A673 (cell line): ENCODE results near the gene SNRPD2. TPM values are rescaled to one million over a fixed set of nuclear protein-coding genes. Genes with fewer than 3 reads are reported as not detected.
"Not testable (repeated sequence)": the region's sequence is repeated elsewhere in the genome, so short reads cannot be mapped to it uniquely, and the experiment has no call there.

Experiments
- BruUV-seq: library from RNA; stranded (reverse); fragments of 400-500 nt; replicated peaks from 2 replicates; lab custom pipeline; 2021; lab: Mats Ljungman, UMichigan
- CTCF ChIA-PET: fragments of 300-600 bp; sonication (Branson Sonifier 250); formaldehyde crosslinking; loops from one replicate; lab custom pipeline; 2022; ENCODE audit warnings: antibody characterized with exemption; lab: Charles Lee
- POLR2A ChIA-PET: fragments of 300-600 bp; sonication (Branson Sonifier 250); formaldehyde crosslinking; loops from one replicate; lab custom pipeline; 2022; ENCODE audit warnings: antibody characterized with exemption; ENCODE audit not compliant: low non-redundant PET; lab: Charles Lee
- DNase-seq: peaks from one replicate; pipeline ENCODE4 v3.0.0-alpha.2; 2015; ENCODE audit warnings: low spot score
- H3K27ac ChIP-seq: fragments of 200-600 bp; sonication (generic); 2 replicates; pipeline ENCODE4 v1.5.1; 2016; ENCODE audit warnings: mixed run types, low read depth, mild to moderate bottlenecking, mixed read lengths, antibody characterized with exemption, low read length; ENCODE audit not compliant: poor library complexity, severe bottlenecking
- H3K27me3 ChIP-seq: fragments of 200-600 bp; sonication (generic); replicated peaks from 2 replicates; pipeline ENCODE4 v1.6.1; 2017; ENCODE audit warnings: mixed run types, low read depth, mild to moderate bottlenecking, mixed read lengths, antibody characterized with exemption, low read length; ENCODE audit not compliant: insufficient read depth, poor library complexity
- H3K36me3 ChIP-seq: fragments of 200-600 bp; sonication (generic); 2 replicates; pipeline ENCODE4 v1.6.1; 2016; ENCODE audit warnings: mixed run types, mild to moderate bottlenecking, mixed read lengths, antibody characterized with exemption, low read length; ENCODE audit not compliant: insufficient read depth, poor library complexity, severe bottlenecking
- H3K4me1 ChIP-seq: fragments of 200-600 bp; sonication (generic); 2 replicates; pipeline ENCODE4 v1.6.1; 2017; ENCODE audit warnings: mixed run types, mild to moderate bottlenecking, mixed read lengths, antibody characterized with exemption, low read length; ENCODE audit not compliant: insufficient read depth, poor library complexity, severe bottlenecking
- H3K4me3 ChIP-seq: fragments of 200-600 bp; sonication (generic); 2 replicates; pipeline ENCODE4 v1.5.1; 2016; ENCODE audit warnings: low read depth, mixed run types, mild to moderate bottlenecking, mixed read lengths, low read length; ENCODE audit not compliant: poor library complexity, severe bottlenecking
- H3K9me3 ChIP-seq: fragments of 200-600 bp; sonication (generic); 2 replicates; pipeline ENCODE4 v1.6.1; 2016; ENCODE audit warnings: mixed run types, low read depth, mild to moderate bottlenecking, mixed read lengths, antibody characterized with exemption, low read length; ENCODE audit not compliant: poor library complexity, severe bottlenecking
- EZH2 ChIP-seq: fragments of 200-600 bp; sonication (generic); IDR thresholded peaks from 2 replicates; pipeline ENCODE4 v1.6.1; 2017; ENCODE audit warnings: borderline replicate concordance, low read depth, mild to moderate bottlenecking, mixed read lengths, antibody characterized with exemption, low read length; ENCODE audit not compliant: poor library complexity, severe bottlenecking
- intact Hi-C: fragments of 100-400 bp; cut with micrococcal nuclease; formaldehyde crosslinking; loops from one replicate; pipeline ENCODE4 v1.10.0; 2022; ENCODE audit not compliant: unreplicated experiment
- total RNA-seq: library from RNA; stranded (reverse); gene quantifications from 2 replicates; pipeline ENCODE4 v1.2.3, GENCODE V29; 2021
- TF ChIP-seq, protein P1 (sequence below): fragments of 300-800, 200-600 bp; sonication (generic); conservative IDR thresholded peaks from 2 replicates; pipeline ENCODE4 v1.5.1; 2017; ENCODE audit warnings: low read depth, mild to moderate bottlenecking, antibody characterized with exemption, low read length, moderate library complexity, mixed read lengths

The SNRPD2 gene
- total RNA-seq, 1 experiment from 2014 or later: 597 TPM

DNA sequence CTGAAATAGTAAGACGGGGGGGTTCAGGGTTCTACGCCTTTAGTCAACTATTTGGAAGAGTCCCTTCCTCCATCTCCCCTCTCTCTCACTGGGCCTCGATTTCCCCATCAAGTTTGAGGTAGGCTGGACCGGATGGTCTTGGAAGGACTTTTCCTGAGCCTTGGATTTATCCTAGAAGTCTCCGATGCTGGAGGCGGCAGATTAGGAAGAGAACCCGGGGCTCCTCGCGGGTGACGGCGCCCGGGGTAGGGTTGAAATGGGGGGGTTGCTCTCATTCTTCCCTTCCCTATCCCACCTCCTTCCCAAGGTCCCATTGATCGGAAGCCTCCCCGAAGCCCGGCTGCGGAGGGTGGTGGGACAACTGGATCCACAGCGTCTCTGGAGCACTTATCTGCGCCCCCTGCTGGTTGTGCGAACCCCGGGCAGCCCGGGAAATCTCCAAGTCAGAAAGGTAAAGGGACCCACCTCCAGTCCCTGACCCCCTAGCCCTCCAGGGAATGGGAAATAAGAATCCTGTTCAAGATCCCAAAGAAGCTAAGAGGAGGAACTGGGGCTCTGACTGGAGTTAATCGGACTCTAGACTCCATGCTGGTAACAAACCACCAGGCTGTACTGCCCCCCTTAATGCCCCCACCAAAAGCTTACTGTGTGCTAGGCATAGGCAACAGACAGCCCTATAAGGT lies 1.5 kb upstream of the SNRPD2 start:
- H3K4me1 ChIP-seq: peaks cover 9% of the 10 kb centered on the region
- no peak for TF ChIP-seq EZH2
- TF ChIP-seq, protein P1, sequence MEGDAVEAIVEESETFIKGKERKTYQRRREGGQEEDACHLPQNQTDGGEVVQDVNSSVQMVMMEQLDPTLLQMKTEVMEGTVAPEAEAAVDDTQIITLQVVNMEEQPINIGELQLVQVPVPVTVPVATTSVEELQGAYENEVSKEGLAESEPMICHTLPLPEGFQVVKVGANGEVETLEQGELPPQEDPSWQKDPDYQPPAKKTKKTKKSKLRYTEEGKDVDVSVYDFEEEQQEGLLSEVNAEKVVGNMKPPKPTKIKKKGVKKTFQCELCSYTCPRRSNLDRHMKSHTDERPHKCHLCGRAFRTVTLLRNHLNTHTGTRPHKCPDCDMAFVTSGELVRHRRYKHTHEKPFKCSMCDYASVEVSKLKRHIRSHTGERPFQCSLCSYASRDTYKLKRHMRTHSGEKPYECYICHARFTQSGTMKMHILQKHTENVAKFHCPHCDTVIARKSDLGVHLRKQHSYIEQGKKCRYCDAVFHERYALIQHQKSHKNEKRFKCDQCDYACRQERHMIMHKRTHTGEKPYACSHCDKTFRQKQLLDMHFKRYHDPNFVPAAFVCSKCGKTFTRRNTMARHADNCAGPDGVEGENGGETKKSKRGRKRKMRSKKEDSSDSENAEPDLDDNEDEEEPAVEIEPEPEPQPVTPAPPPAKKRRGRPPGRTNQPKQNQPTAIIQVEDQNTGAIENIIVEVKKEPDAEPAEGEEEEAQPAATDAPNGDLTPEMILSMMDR: peak; percentile 98
- ChIA-PET CTCF (interaction anchor here (0.6 to 1.9 kb wide), 9 partner anchors 11 to 225 kb away, joined by 3 to 7 read pairs (median 5); no protein-coding TSS in a partner anchor), POLR2A (interaction anchor here (0.7 to 1.0 kb wide), 2 partner anchors 24 to 76 kb away, joined by 5 to 12 read pairs; partner anchors contain the start of gene SIX5)
- H3K9me3 ChIP-seq: no peaks in the 10 kb centered on the region
- peak; percentile 84 for DNase-seq
- intact Hi-C loops: loop anchor here (1.0 to 10.0 kb wide), 4 partner anchors 82 to 266 kb away; partner anchors contain the start of gene GPR4
- peaks cover 10% of the 10 kb centered on the region for H3K36me3 ChIP-seq
- H3K27me3 ChIP-seq: no peaks in the 10 kb centered on the region
- peak overlapping the region; percentile 63 for H3K4me3 ChIP-seq
- BruUV-seq: TSS peak; percentile 55
- peak overlapping the region; percentile 88 for H3K27ac ChIP-seq

DNA sequence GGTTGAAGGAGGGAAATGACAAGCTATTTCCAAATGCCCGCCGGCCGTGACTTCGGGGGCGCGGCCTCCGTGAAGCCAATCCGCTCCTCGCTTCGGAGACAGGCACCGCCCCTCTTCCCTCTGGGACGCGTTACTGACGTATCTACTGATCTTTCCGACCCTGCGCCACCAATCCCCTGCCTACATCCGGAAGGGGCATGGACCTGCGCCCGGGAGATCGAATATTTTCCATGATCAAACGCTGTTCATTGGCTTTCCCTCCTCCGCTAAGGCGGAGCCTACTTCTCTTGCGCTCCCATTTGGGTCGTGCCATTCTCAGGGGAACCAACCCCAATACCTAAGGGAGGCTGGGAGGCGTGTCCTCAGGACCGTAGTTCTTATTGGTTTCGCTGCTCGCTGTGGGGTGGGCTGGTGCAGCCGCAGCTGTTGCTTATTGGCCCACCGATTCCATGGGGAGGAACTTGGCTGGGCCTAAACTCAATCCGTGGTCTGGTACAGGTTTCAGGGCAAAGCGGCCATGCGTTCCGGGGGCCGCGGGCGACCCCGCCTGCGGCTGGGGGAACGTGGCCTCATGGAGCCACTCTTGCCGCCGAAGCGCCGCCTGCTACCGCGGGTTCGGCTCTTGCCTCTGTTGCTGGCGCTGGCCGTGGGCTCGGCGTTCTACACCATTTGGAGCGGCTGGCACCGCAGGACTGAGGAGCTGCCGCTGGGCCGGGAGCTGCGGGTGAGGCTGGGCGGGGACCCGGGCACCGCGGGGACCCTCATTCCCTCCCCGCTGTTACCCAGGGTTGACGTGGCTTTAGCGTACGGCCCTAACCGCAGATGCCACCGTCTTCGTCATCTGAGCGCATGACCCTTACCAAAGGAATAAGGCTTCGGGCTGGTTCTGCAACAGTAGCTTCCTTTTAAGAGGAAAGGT lies 693 bp upstream of the SNRPD2 start, which contains the start of gene QPCTL:
Gene QPCTL (plus strand): TSS at position 480 of the 919 bp plus-strand sequence. CDS start 38 bp downstream, at position 518.
- Histone ChIP-seq H3K27me3 (no peaks in the 10 kb centered on the region), H3K36me3 (peaks cover 18% of the 10 kb centered on the region), H3K4me1 (peaks cover 9% of the 10 kb centered on the region), H3K9me3 (no peaks in the 10 kb centered on the region), H3K4me3 (peak within 1 kb of the TSS; percentile 63), H3K27ac (peak within 1 kb of the TSS; percentile 88)
- ChIA-PET POLR2A (interaction anchor here (0.6 to 1.0 kb wide), 3 partner anchors 25 to 130 kb away, joined by 3 to 12 read pairs (median 5); partner anchors contain the start of gene SIX5), CTCF (interaction anchor here (0.5 to 1.9 kb wide), 10 partner anchors 10 to 226 kb away, joined by 3 to 14 read pairs (median 4); no protein-coding TSS in a partner anchor)
- no TSS peak for BruUV-seq
- TF ChIP-seq, protein P1: no peak
- no peak for TF ChIP-seq EZH2
- DNase-seq: peak; percentile 100
- intact Hi-C loops: loop anchor here (1.0 to 10.0 kb wide), 4 partner anchors 82 to 265 kb away; partner anchors contain the start of gene GPR4

DNA sequence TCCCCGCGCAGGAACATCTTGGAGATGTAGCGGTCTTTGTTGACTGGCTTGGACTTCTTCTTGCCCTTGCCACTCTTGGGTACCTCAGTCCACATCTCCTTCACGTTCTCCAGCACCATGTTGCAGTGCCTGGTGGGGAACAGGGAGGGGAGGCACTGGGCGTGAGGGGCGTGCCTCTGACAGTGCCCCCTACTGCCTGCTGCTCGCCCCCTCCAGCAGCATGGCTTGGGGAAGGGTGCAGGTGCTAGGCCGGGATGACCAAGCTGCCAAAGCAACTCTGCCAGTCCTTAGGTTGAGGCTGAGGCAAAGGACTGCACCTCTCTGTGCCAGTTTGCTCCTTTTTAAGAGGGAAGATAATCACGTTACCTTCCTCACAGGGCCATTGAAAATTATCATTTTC lies 4.2 kb downstream of the SNRPD2 start:
- no peak for DNase-seq
- ChIA-PET POLR2A (interaction anchor here (0.7 kb wide), 1 partner anchor 318 kb away, joined by 3 read pairs; no protein-coding TSS in a partner anchor), CTCF (no interaction called here)
- H3K4me1 ChIP-seq: peaks cover 9% of the 10 kb centered on the region
- no peak overlapping the region for H3K27ac ChIP-seq
- H3K36me3 ChIP-seq: peaks cover 40% of the 10 kb centered on the region
- intact Hi-C loops: no loop called here
- no peak overlapping the region for H3K4me3 ChIP-seq
- H3K27me3 ChIP-seq: no peaks in the 10 kb centered on the region
- TF ChIP-seq EZH2: no peak
- TF ChIP-seq, protein P1: no peak
- H3K9me3 ChIP-seq: no peaks in the 10 kb centered on the region
- BruUV-seq: no TSS peak

DNA sequence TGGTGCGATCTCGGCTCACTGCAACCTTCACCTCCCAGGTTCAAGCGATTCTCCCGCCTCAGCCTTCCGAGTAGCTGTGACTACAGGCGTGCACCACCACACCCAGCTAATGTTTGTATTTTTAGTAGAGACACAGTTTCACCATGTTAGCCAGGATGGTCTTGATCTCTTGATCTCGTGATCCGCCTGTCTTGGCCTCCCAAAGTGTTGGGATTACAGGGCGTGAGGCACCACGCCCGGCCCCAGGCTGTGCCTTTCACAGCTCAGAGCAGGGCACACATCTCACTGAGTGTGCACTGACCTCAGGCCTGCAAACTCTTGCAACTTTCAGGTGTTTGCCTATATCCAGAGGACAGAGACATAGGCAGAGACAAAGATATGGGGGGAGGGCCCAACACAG lies 6.7 kb downstream of the SNRPD2 start:
- intact Hi-C loops, H3K4me1 ChIP-seq, DNase-seq, H3K27me3 ChIP-seq, BruUV-seq, H3K27ac ChIP-seq, H3K4me3 ChIP-seq, H3K9me3 ChIP-seq: not testable (repeated sequence)
- CTCF ChIA-PET: interaction anchor here (0.7 kb wide), 1 partner anchor 261 kb away, joined by 4 read pairs; the partner anchor contains the start of gene ERCC1
- POLR2A ChIA-PET: interaction anchor here (0.6 kb wide), 1 partner anchor 23 kb away, joined by 17 read pairs; no protein-coding TSS in a partner anchor
- peaks cover 40% of the 10 kb centered on the region for H3K36me3 ChIP-seq
